ENCODE results near the gene SLC29A3. TPM values are rescaled to one million over a fixed set of nuclear protein-coding genes. Genes with fewer than 3 reads are reported as not detected.

The SLC29A3 gene
- total RNA-seq, 1 donor, result 2.5 TPM

DNA sequence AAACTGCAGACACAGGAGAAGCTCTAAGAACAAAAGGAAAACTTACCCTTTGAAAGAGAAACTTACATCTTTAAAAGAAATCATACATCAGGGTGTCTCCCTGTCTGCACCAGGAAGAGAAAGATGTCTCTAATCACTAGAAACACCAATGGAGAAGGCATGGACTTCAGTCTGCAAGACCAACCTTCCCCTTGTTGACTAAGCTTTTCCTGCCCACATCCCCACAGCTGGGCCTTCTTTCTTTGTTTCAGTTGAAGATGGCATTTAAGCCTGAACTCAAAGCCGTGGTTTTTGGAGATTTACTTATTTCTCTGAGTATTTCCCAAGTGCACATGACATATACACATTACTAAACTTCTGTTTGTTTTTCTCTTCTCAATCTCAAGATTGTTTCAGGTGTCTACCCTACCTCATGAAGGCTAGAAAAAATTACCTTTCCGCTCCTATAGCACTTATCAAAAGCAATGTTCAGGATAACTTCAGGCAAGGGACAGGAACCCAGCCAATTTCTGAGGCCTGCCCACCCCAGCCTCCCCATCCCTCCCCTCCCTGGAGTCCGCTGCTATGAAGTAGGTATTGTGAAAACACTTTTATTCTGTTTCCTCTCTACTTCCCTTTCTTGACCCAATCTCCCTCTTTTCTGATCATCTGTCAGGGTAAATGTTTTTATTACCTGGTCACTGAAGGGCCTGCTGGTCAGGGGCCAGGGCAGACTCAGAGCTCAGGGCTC, 2.8 kb upstream of the SLC29A3 start:
- H3K27ac ChIP-seq (ENCODE audit: low read depth, low read length), result no peak overlapping the region
- H3K79me2 ChIP-seq (ENCODE audit: insufficient read depth, low read length), result no peaks in the 10 kb centered on the region
- no peaks in the 10 kb centered on the region for H4K20me1 ChIP-seq (ENCODE audit: insufficient read depth, low read length)
- peaks cover 15% of the 10 kb centered on the region for H3K4me1 ChIP-seq (ENCODE audit: insufficient read depth, low read length)
- no peak for TF ChIP-seq CTCF (IDR thresholded peaks at IDR 0.05; ENCODE audit: extremely low read depth, low read depth, low read length)
- DNase-seq (ENCODE audit: insufficient read length, low spot score, missing footprints), result no peak
- no peaks in the 10 kb centered on the region for H3K36me3 ChIP-seq (ENCODE audit: insufficient read depth, low read length)
- H3K4me3 ChIP-seq (ENCODE audit: insufficient read depth, low read length), result no peak overlapping the region
- no peak overlapping the region for H2AFZ ChIP-seq (ENCODE audit: low read length)
- H3K4me2 ChIP-seq (ENCODE audit: insufficient read depth, low read length), result no peak overlapping the region
- peaks cover 2% of the 10 kb centered on the region for H3K27me3 ChIP-seq (ENCODE audit: insufficient read depth, low read length)
- no peaks in the 10 kb centered on the region for H3K9me3 ChIP-seq (ENCODE audit: low read depth, low read length)

GRCh38 chr10:71316786-71317160, 2.3 kb upstream of the SLC29A3 start:
- Histone ChIP-seq H3K27ac (ENCODE audit: low read depth, low read length) (no peak overlapping the region), H4K20me1 (ENCODE audit: insufficient read depth, low read length) (no peaks in the 10 kb centered on the region), H3K4me3 (ENCODE audit: insufficient read depth, low read length) (no peak overlapping the region), H3K4me1 (ENCODE audit: insufficient read depth, low read length) (peaks cover 15% of the 10 kb centered on the region), H3K27me3 (ENCODE audit: insufficient read depth, low read length) (no peaks in the 10 kb centered on the region), H3K4me2 (ENCODE audit: insufficient read depth, low read length) (no peak overlapping the region), H3K79me2 (ENCODE audit: insufficient read depth, low read length) (no peaks in the 10 kb centered on the region), H2AFZ (ENCODE audit: low read length) (no peak overlapping the region), H3K36me3 (ENCODE audit: insufficient read depth, low read length) (no peaks in the 10 kb centered on the region), H3K9me3 (ENCODE audit: low read depth, low read length) (no peaks in the 10 kb centered on the region)
- DNase-seq (ENCODE audit: insufficient read length, low spot score, missing footprints), result no peak
- no peak for TF ChIP-seq CTCF (IDR thresholded peaks at IDR 0.05; ENCODE audit: extremely low read depth, low read depth, low read length)

GRCh38 chr10:71317739-71318138, 1.3 kb upstream of the SLC29A3 start:
- no peak for TF ChIP-seq CTCF (IDR thresholded peaks at IDR 0.05; ENCODE audit: extremely low read depth, low read depth, low read length)
- Histone ChIP-seq H3K4me1 (ENCODE audit: insufficient read depth, low read length) (peaks cover 15% of the 10 kb centered on the region), H3K36me3 (ENCODE audit: insufficient read depth, low read length) (no peaks in the 10 kb centered on the region), H3K4me2 (ENCODE audit: insufficient read depth, low read length) (no peak overlapping the region), H3K79me2 (ENCODE audit: insufficient read depth, low read length) (no peaks in the 10 kb centered on the region), H3K27me3 (ENCODE audit: insufficient read depth, low read length) (no peaks in the 10 kb centered on the region), H3K4me3 (ENCODE audit: insufficient read depth, low read length) (no peak overlapping the region), H3K27ac (ENCODE audit: low read depth, low read length) (no peak overlapping the region), H4K20me1 (ENCODE audit: insufficient read depth, low read length) (no peaks in the 10 kb centered on the region), H2AFZ (ENCODE audit: low read length) (no peak overlapping the region), H3K9me3 (ENCODE audit: low read depth, low read length) (no peaks in the 10 kb centered on the region)
- no peak for DNase-seq (ENCODE audit: insufficient read length, low spot score, missing footprints)

DNA sequence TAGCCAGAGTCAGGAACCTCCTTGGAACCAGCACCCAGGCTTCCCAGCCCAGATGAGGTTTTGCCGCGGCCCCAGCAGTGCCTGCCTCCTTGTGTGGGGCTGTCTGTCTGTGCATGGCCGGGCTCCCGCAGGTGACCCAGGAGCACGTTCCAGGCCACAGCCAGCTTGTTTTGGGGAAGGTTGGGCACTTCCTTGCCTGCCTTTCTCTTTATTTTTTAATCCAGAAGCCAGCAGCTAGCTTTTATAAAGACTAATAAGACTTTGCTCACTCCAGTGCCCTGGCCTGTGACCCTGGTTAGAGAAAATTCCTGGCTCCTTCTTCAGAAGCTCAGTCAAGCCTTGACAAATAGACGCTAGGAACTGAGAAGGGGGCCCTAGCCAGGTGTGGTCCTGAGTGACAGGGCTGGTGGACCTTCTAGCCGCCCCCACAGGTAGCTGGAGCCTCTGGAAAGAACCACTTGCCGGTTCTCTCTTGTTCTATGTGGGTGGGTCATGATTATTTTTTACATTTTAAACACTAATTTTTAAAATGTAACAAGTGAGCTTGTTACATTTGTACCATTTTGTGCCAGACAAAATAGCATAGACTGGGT, 837 bp downstream of the SLC29A3 start:
- no peak for DNase-seq (ENCODE audit: insufficient read length, low spot score, missing footprints)
- H3K27me3 ChIP-seq (ENCODE audit: insufficient read depth, low read length), result no peaks in the 10 kb centered on the region
- no peaks in the 10 kb centered on the region for H4K20me1 ChIP-seq (ENCODE audit: insufficient read depth, low read length)
- TF ChIP-seq CTCF (IDR thresholded peaks at IDR 0.05; ENCODE audit: extremely low read depth, low read depth, low read length), result no peak
- peak overlapping the region; percentile 95 for H2AFZ ChIP-seq (ENCODE audit: low read length)
- H3K4me1 ChIP-seq (ENCODE audit: insufficient read depth, low read length), result peaks cover 6% of the 10 kb centered on the region
- no peak overlapping the region for H3K27ac ChIP-seq (ENCODE audit: low read depth, low read length)
- peak overlapping the region; percentile 78 for H3K4me3 ChIP-seq (ENCODE audit: insufficient read depth, low read length)
- no peaks in the 10 kb centered on the region for H3K9me3 ChIP-seq (ENCODE audit: low read depth, low read length)
- H3K79me2 ChIP-seq (ENCODE audit: insufficient read depth, low read length), result no peaks in the 10 kb centered on the region
- H3K36me3 ChIP-seq (ENCODE audit: insufficient read depth, low read length), result peaks cover 3% of the 10 kb centered on the region
- H3K4me2 ChIP-seq (ENCODE audit: insufficient read depth, low read length), result peak overlapping the region; percentile 95
